ENCODE data around the gene ADRA2C. TPM values are rescaled to one million over a fixed set of nuclear protein-coding genes. Genes with fewer than 3 reads are reported as not detected.

ADRA2C gene
- polyA plus RNA-seq, 1 donor from 2014 or later, result 3.0 TPM

DNA sequence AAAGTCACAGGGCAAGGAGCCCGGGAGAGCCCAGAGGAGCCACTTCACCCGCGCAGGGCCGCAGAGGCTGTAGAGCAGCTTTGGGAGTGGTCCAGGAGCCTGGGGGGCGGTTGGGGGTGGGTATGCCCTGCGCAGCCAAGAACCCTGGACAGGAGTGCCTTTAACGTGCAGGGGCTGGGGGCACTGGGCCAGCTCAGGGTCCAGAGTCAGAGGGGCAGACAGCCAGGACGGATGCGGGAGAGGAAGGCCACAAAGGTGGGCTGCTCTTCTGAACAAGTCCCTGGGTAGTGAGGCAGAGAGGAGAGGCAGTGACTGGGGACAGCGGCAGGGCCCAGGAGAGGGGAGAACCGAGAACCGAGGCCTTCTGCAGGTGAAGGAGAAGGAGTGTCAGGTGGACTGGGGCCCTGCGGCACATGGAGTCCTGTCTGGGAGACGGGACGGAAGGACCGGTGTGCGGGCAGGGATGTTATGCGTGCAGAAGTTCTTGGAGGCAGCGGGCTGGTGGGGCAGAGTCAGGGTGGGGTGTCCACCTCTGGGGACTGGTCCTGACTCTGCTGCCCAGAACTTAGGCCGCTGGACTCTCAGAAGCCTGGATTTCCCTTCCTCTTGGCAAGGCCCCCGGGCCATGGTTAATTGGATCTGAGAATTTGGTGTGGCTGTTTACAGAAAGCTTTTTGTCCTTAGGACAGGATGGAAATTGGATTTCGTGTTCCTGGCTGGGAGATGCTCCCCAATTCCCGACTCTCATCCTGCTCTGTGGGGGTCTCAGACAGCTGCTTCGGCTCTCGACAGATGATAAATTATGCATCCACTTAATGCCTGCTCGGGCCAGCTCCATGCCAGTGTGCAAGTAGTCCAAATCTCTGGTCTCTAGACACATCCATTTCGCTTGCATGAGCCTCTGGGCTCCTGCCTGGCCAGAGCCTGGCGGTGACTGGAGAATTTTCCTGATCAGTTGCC, 31.9 kb downstream of the ADRA2C start:
- Histone ChIP-seq H3K9me3 (ENCODE audit: low read length) (peaks cover 17% of the 10 kb centered on the region), H3K27me3 (ENCODE audit: insufficient read depth, low read depth, low read length) (no peaks in the 10 kb centered on the region), H3K79me2 (replicated peaks; ENCODE audit: insufficient read depth, low read length) (no peaks in the 10 kb centered on the region), H3K4me3 (ENCODE audit: low read length) (no peak overlapping the region), H2AFZ (ENCODE audit: low read depth, low read length) (no peak overlapping the region), H3K27ac (ENCODE audit: low read length) (no peak overlapping the region), H3K4me2 (ENCODE audit: low read length) (no peak overlapping the region), H3F3A (ENCODE audit: insufficient read depth, low read length, poor library complexity, severe bottlenecking) (no peaks in the 10 kb centered on the region), H4K20me1 (ENCODE audit: insufficient read depth) (no peaks in the 10 kb centered on the region), H3K9ac (ENCODE audit: low read length) (no peak overlapping the region), H3K36me3 (ENCODE audit: insufficient read depth, low read length) (no peaks in the 10 kb centered on the region), H3K9me2 (ENCODE audit: insufficient read depth, low read length) (no peaks in the 10 kb centered on the region)
- TF ChIP-seq TAF1 (IDR thresholded peaks at IDR 0.05; ENCODE audit: low read depth) (no peak), EP300 (conservative IDR thresholded peaks at IDR 0.05; ENCODE audit: poor library complexity, severe bottlenecking) (no peak), MXI1 (conservative IDR thresholded peaks at IDR 0.05; ENCODE audit: poor library complexity, severe bottlenecking) (no peak), POLR2AphosphoS5 (IDR thresholded peaks at IDR 0.05) (no peak), EZH2 (IDR thresholded peaks at IDR 0.05; ENCODE audit: borderline replicate concordance, insufficient read depth, low read length, poor library complexity, severe bottlenecking) (no peak), RAD21 (conservative IDR thresholded peaks at IDR 0.05) (no peak), SMC3 (conservative IDR thresholded peaks at IDR 0.05; ENCODE audit: poor library complexity) (no peak)
- TF ChIP-seq, protein P1, sequence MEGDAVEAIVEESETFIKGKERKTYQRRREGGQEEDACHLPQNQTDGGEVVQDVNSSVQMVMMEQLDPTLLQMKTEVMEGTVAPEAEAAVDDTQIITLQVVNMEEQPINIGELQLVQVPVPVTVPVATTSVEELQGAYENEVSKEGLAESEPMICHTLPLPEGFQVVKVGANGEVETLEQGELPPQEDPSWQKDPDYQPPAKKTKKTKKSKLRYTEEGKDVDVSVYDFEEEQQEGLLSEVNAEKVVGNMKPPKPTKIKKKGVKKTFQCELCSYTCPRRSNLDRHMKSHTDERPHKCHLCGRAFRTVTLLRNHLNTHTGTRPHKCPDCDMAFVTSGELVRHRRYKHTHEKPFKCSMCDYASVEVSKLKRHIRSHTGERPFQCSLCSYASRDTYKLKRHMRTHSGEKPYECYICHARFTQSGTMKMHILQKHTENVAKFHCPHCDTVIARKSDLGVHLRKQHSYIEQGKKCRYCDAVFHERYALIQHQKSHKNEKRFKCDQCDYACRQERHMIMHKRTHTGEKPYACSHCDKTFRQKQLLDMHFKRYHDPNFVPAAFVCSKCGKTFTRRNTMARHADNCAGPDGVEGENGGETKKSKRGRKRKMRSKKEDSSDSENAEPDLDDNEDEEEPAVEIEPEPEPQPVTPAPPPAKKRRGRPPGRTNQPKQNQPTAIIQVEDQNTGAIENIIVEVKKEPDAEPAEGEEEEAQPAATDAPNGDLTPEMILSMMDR (IDR thresholded peaks at IDR 0.05; ENCODE audit: poor library complexity, severe bottlenecking), result no peak
- TF ChIP-seq, protein P2, sequence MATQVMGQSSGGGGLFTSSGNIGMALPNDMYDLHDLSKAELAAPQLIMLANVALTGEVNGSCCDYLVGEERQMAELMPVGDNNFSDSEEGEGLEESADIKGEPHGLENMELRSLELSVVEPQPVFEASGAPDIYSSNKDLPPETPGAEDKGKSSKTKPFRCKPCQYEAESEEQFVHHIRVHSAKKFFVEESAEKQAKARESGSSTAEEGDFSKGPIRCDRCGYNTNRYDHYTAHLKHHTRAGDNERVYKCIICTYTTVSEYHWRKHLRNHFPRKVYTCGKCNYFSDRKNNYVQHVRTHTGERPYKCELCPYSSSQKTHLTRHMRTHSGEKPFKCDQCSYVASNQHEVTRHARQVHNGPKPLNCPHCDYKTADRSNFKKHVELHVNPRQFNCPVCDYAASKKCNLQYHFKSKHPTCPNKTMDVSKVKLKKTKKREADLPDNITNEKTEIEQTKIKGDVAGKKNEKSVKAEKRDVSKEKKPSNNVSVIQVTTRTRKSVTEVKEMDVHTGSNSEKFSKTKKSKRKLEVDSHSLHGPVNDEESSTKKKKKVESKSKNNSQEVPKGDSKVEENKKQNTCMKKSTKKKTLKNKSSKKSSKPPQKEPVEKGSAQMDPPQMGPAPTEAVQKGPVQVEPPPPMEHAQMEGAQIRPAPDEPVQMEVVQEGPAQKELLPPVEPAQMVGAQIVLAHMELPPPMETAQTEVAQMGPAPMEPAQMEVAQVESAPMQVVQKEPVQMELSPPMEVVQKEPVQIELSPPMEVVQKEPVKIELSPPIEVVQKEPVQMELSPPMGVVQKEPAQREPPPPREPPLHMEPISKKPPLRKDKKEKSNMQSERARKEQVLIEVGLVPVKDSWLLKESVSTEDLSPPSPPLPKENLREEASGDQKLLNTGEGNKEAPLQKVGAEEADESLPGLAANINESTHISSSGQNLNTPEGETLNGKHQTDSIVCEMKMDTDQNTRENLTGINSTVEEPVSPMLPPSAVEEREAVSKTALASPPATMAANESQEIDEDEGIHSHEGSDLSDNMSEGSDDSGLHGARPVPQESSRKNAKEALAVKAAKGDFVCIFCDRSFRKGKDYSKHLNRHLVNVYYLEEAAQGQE (IDR thresholded peaks at IDR 0.05; ENCODE audit: borderline replicate concordance), result no peak

DNA sequence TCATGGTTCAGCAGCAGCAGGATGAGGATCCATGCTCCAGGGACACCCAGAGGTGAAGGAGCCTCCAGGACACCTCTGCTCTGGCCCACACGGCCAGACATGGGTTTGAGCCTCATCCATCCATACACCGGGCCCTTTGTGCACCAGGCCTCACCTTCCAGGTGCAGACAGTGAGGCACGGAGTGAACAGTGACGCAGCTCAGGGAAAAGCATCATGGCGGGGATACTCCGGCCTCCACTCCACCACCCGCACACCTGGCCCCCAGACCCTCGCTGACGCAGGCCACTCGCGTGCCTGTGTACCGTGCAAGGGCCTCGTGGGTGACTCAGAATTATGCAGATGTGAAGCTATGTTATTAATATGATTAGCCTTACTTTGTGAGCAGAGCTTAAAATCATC, 33.3 kb downstream of the ADRA2C start:
- no peaks in the 10 kb centered on the region for H3F3A ChIP-seq (ENCODE audit: insufficient read depth, low read length, poor library complexity, severe bottlenecking)
- H3K79me2 ChIP-seq (replicated peaks; ENCODE audit: insufficient read depth, low read length), result no peaks in the 10 kb centered on the region
- H3K4me3 ChIP-seq (ENCODE audit: low read length), result no peak overlapping the region
- no peak overlapping the region for H3K9ac ChIP-seq (ENCODE audit: low read length)
- H2AFZ ChIP-seq (ENCODE audit: low read depth, low read length), result no peak overlapping the region
- no peak overlapping the region for H3K4me2 ChIP-seq (ENCODE audit: low read length)
- H3K27me3 ChIP-seq (ENCODE audit: insufficient read depth, low read depth, low read length), result no peaks in the 10 kb centered on the region
- peaks cover 14% of the 10 kb centered on the region for H3K9me3 ChIP-seq (ENCODE audit: low read length)
- H3K27ac ChIP-seq (ENCODE audit: low read length), result no peak overlapping the region
- H4K20me1 ChIP-seq (ENCODE audit: insufficient read depth), result no peaks in the 10 kb centered on the region
- TF ChIP-seq, protein P1 (IDR thresholded peaks at IDR 0.05; ENCODE audit: poor library complexity, severe bottlenecking), result no peak
- TF ChIP-seq EZH2 (IDR thresholded peaks at IDR 0.05; ENCODE audit: borderline replicate concordance, insufficient read depth, low read length, poor library complexity, severe bottlenecking) (no peak), POLR2AphosphoS5 (IDR thresholded peaks at IDR 0.05) (no peak), MXI1 (conservative IDR thresholded peaks at IDR 0.05; ENCODE audit: poor library complexity, severe bottlenecking) (no peak), EP300 (conservative IDR thresholded peaks at IDR 0.05; ENCODE audit: poor library complexity, severe bottlenecking) (no peak), TAF1 (IDR thresholded peaks at IDR 0.05; ENCODE audit: low read depth) (no peak), SMC3 (conservative IDR thresholded peaks at IDR 0.05; ENCODE audit: poor library complexity) (no peak), RAD21 (conservative IDR thresholded peaks at IDR 0.05) (no peak)
- TF ChIP-seq, protein P2 (IDR thresholded peaks at IDR 0.05; ENCODE audit: borderline replicate concordance), result no peak
- no peaks in the 10 kb centered on the region for H3K9me2 ChIP-seq (ENCODE audit: insufficient read depth, low read length)
- H3K36me3 ChIP-seq (ENCODE audit: insufficient read depth, low read length), result no peaks in the 10 kb centered on the region

All from neural cell (in vitro differentiated cells).